HG02885 (cell line): ENCODE results near the gene TMEM129.

Experiments used
- ATAC-seq: cut with Tn5 transposase; IDR thresholded peaks from one replicate; pipeline ENCODE4 v1.9.1; 2021; ENCODE audit warnings: mild to moderate bottlenecking; ENCODE audit not compliant: unreplicated experiment, poor library complexity

Gene TMEM129

GRCh38 chr4:1746265-1746691, 25.2 kb upstream of the TMEM129 start:
- ATAC-seq = peak; percentile 64

- no peak for ATAC-seq
Observed at GRCh38 chr4:1745697-1746096, 24.6 kb upstream of the TMEM129 start.

GRCh38 chr4:1745165-1745564, 24.0 kb upstream of the TMEM129 start:
- ATAC-seq = no peak

GRCh38 chr4:1744552-1744951, 23.4 kb upstream of the TMEM129 start:
- ATAC-seq = no peak

GRCh38 chr4:1743975-1744374, 22.9 kb upstream of the TMEM129 start:
- ATAC-seq = no peak

GRCh38 chr4:1743551-1743950, 22.4 kb upstream of the TMEM129 start:
- ATAC-seq = no peak

- no peak for ATAC-seq
Observed at GRCh38 chr4:1741208-1741607, 20.1 kb upstream of the TMEM129 start.

- no peak for ATAC-seq
Observed at GRCh38 chr4:1740021-1740545, 19.0 kb upstream of the TMEM129 start.

GRCh38 chr4:1739358-1739757, 18.2 kb upstream of the TMEM129 start:
- no peak for ATAC-seq

- ATAC-seq = no peak
Observed at GRCh38 chr4:1738410-1738809, 17.3 kb upstream of the TMEM129 start.

GRCh38 chr4:1737666-1738065, 16.5 kb upstream of the TMEM129 start:
- ATAC-seq = no peak

- ATAC-seq = no peak
Observed at GRCh38 chr4:1736812-1737211, 15.7 kb upstream of the TMEM129 start.

- no peak for ATAC-seq
Observed at GRCh38 chr4:1735215-1735614, 14.1 kb upstream of the TMEM129 start.

GRCh38 chr4:1732911-1733310, 11.8 kb upstream of the TMEM129 start:
- no peak for ATAC-seq

- no peak for ATAC-seq
Observed at GRCh38 chr4:1731180-1731579, 10.1 kb upstream of the TMEM129 start.

- no peak for ATAC-seq
Observed at GRCh38 chr4:1730532-1731135, 9.5 kb upstream of the TMEM129 start.

GRCh38 chr4:1728061-1728980, 7.2 kb upstream of the TMEM129 start:
- no peak for ATAC-seq

- no peak for ATAC-seq
Observed at GRCh38 chr4:1727117-1728031, 6.3 kb upstream of the TMEM129 start.

GRCh38 chr4:1726146-1726934, 5.2 kb upstream of the TMEM129 start:
- peak; percentile 28 for ATAC-seq

GRCh38 chr4:1725521-1725920, 4.4 kb upstream of the TMEM129 start:
- ATAC-seq = no peak
